Esophagus squamous epithelium (tissue), 5 donors: ENCODE measurements around the gene DSEL. TPM values are rescaled to one million over a fixed set of nuclear protein-coding genes. Genes with fewer than 3 reads are reported as not detected.

Experiments
- DNase-seq: peaks from one replicate; lab custom pipeline; 2025; lab: John Stamatoyannopoulos, UW
- H3K27ac ChIP-seq, 4 donors: fragments of 200-600 bp; sonication (generic); one replicate each; pipeline ENCODE4 v1.5.1; 2016 to 2019; ENCODE audit warnings: mild to moderate bottlenecking in 1 of 4
- H3K27me3 ChIP-seq, 4 donors: fragments of 200-600 bp; sonication (generic); 1 replicate in 3 of 4; 2 replicates in 1 of 4; pipeline versions ENCODE4 v1.5.1 to v1.6.0; 2017 to 2021; ENCODE audit warnings: antibody characterized with exemption in 1 of 4
- H3K36me3 ChIP-seq, 3 donors: fragments of 200-600 bp; sonication (generic); one replicate each; pipeline ENCODE4 v1.5.1; 2016 to 2019
- H3K4me1 ChIP-seq, 3 donors: fragments of 200-600 bp; sonication (generic); one replicate each; pipeline ENCODE4 v1.5.1; 2017 to 2019
- H3K4me3 ChIP-seq, 4 donors: fragments of 200-600 bp; sonication (generic); 1 replicate in 3 of 4; 2 replicates in 1 of 4; pipeline ENCODE4 v1.5.1; 2016 to 2019; ENCODE audit warnings: mild to moderate bottlenecking in 2 of 4, moderate library complexity in 1 of 4
- H3K9me3 ChIP-seq, 3 donors: fragments of 200-600 bp; sonication (generic); one replicate each; pipeline ENCODE4 v1.5.1; 2016 to 2019
- CTCF ChIP-seq, 6 experiments: fragments of 450-650 bp in 4 of 6; fragments of 200-600 bp in 2 of 6; sonication (generic) in 2 of 6; IDR thresholded peaks; one replicate each; pipeline ENCODE4 v1.5.1; 2016 to 2019; ENCODE audit warnings: antibody characterized with exemption in 6 of 6, mild to moderate bottlenecking in 4 of 6, moderate library complexity in 4 of 6
- POLR2A ChIP-seq, 4 donors: fragments of 450-650 bp; IDR thresholded peaks; one replicate each; pipeline ENCODE4 v1.6.1; 2017; ENCODE audit warnings: antibody characterized with exemption in 4 of 4, mild to moderate bottlenecking in 4 of 4, moderate library complexity in 3 of 4
- WGBS, 2 donors: methylation state at CpG; one replicate each; pipeline ENCODE4 v1.1.5; 2018; 5-methylcytosine and 5-hydroxymethylcytosine counted together
- intact Hi-C: fragments of 100-400 bp; cut with DNase I; formaldehyde crosslinking; loops from one replicate; pipeline ENCODE4 v1.15.0; 2022
- total RNA-seq, 4 donors: library from RNA; depleted of rRNA; stranded (reverse); fragments of >200 nt; gene quantifications; one replicate each; pipeline ENCODE4 v1.1.0, GENCODE V29; 2016
- donor health status: DM: yes; HTN: yes; CAD: no.

Gene DSEL
- total RNA-seq, 4 donors from 2014 or later, result 0.45 to 5.7 (median 1.5) TPM

- H3K4me1 ChIP-seq, result no peaks in the 10 kb centered on the region
- H3K27me3 ChIP-seq, result no peaks in the 10 kb centered on the region
- intact Hi-C loops, result no loop called here
- no peaks in the 10 kb centered on the region for H3K36me3 ChIP-seq
- DNase-seq, result no peak
- TF ChIP-seq CTCF (IDR thresholded peaks at IDR 0.05) (no peak), POLR2A (IDR thresholded peaks at IDR 0.05) (no peak)
- H3K9me3 ChIP-seq, result no peaks in the 10 kb centered on the region
- WGBS, 2 donors, result 56 to 58% methylated on average over 3 of the region's 3 CpGs
- no peak overlapping the region for H3K4me3 ChIP-seq
- H3K27ac ChIP-seq, result no peak overlapping the region
Measured at GRCh38 chr18:67456711-67457110, 59.8 kb downstream of the DSEL start.
